Measurements from ENCODE around the gene HOXA3. TPM values are rescaled to one million over a fixed set of nuclear protein-coding genes. Genes with fewer than 3 reads are reported as not detected.
A peak's percentile ranks its signal among the peaks of the same experiment; 100 is the strongest.

Gene HOXA3
- total RNA-seq, 1 experiment from 2014 or later: 4.7 TPM

DNA sequence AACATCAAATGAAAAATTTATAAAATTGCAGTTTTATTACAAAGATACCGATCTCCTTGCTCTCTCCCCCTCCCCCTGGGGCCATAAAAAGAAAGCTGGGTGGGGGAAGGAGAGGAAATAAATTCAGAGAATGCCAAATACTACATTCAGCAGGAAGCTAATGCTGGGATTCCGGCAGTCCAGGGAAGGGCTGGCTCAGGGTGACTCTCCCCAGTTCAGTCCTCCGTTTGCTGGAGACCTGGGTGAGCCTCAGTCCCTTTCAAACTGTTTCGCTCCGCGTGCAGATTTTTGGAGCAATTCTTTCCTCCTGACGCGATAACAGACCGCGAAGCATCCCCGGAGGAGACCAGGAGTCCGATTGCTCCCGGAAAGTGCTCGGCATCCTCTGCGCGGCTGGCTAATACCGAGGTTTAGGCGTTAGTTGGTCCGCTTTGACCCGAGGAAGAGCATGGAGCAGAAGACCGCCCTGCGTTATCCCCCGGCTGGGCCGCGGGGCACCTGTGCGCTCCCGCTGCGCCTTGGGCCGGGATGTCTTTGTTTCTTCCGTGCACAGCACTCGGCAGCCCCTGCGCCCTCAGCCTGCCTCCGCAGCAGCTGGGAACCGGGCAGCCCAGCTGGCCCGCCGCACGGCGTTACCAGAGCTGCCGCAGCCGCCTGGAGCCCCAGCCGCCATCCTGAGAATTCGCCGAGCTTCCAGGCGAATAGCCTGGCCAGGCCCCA, 46.0 kb downstream of the HOXA3 start:
- DNase-seq (ENCODE audit: low read depth): peak; percentile 71

DNA sequence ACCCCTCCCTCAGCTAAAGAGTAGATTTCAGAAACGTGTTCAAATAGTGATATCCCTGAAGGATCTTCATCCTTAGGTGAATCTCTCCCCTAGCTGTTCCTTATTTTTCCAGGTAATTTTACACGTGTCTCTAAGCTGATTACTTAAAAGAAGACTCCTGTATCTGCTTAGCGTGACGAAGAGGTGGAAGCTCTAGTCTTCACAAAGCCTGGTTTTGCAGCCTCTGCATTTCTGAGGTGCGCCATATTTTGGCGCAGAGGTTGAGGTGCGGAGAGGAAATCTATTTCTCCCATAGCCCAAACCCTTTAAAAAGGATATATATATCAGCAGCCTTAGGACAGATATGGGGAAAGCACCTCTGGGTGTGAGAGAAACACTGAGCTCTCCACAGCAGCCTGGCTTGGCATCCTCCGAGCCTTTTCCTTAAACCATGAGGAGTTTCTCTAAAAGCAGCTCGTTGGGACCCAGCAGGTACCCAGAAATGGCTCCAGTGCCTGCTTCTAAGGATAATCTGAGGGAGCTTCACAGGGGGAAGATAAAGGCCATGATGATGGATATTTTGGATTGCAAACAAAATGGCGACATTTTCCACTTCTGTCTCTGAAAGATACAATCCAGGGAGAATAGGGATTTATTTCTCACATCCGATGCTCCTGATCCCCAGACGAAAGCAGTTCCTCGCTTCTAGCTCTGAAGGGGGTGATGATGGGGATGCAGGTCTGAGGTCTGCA, 46.9 kb downstream of the HOXA3 start:
- no peak for DNase-seq (ENCODE audit: low read depth)

DNA sequence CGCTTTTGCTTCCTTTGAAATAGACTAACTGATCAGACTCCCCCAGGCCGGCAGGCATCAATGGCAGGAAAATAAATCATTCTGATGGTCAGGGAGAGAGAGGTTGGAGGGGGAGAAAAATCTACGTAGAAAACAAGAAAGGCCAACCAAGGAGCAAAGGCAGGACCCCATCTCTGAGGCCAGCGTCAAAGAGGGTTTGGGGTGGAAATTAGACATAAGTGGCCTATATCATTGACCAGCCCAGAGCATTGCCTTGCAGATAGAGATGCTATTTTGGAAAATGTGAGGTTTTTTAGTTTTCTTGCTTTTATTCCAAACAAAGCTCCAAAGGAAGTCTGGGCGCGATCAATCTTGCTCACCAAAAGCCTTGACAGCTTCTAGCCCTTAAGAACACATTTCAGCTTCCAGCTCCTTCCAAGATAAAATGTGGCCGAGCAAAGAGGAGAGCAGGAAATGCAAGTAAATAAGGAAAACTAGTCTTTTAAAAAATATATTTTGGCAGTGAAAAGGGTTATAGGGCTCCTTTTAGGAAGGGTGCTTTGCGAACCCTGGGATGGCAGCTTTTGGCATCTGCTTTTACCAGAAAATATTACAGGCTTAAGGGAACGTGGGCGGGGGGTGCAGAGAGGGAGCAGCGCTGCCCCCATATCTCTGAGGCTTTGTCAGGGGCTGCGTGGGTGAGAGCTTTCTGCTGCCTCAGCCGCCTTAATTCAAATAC, 47.9 kb downstream of the HOXA3 start:
- DNase-seq (ENCODE audit: low read depth): no peak

GRCh38 chr7:27103489-27104226, 48.7 kb downstream of the HOXA3 start:
- DNase-seq (ENCODE audit: low read depth): no peak

DNA sequence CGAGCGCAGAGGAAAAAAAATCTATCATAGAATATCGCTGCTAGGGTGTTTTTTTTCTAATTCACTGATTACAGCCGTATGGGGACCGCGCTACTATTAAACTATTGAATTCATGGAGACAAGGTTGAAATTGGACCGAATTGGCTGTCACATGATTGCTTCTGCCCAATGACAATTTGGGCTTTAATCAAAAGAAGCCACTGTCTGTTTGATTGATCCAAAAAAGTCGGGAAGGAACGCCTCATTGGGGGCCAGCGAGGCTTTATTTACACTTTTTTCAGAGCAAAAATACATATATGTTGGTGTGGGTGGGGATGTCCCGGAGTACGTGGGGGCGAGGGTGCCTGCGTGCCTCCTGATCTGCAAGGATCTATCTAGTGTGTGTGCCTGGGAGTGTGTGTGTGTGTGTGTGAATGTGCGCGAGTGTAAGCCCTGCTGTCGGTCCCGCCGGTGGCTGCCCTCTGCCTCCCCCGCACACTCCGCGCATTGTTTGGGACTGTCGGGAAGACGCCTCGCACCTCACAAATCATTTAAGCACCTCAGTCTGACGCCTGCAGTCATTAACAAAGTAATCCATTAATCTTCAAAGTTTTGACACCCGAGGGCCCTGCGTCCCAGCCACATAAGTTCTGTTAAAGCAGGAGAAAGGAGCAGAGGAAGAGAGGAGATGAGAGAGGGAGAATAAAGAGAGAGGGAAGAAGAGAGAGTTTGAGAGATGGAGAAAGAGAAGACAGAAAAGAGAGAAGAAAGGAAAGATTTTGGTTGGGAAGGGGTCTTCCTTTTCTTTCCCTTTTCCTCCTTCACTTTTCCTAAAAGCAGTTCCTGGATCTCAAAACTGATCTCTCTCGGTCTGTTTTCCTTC, 49.6 kb downstream of the HOXA3 start, which contains the start of gene HOXA2:
TSS of gene HOXA2 (minus strand) at position 103 of the 862 bp plus-strand sequence. CDS start 183 bp downstream, outside the sequence.
- DNase-seq (ENCODE audit: low read depth): no peak

DNA sequence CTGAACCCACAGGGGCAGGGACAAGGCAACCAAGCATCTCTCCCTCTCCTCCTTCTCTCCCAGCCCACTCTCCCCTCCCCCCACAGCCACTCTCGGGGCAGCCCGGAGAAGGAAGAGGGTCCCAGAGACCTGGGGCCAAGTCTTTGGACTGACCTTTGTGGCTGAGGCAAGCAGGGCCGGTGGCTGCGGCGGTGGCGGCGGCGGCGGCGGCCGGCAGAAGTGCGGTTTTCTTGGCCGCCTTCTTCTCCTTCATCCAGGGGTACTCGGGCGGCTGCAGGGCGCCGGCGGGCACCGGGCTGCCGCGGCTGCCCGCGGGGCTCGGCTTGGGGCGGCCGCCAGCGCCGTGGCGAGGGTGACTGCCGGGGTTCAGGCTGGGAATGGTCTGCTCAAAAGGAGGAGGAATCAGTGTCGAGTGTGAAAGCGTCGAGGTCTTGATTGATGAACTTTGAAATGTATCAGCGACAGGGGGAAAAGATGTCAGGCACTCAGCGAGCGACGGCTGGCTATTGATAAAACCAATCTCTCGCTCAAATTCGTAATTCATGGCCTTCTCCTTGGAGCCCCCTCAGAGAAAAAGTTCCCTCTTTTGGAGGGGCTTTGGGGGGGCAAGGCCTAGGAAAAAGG, 50.3 kb downstream of the HOXA3 start:
- no peak for DNase-seq (ENCODE audit: low read depth)

GRCh38 chr7:27101171-27101956, 51.0 kb downstream of the HOXA3 start:
- DNase-seq (ENCODE audit: low read depth): no peak

GRCh38 chr7:27100694-27101170, 51.7 kb downstream of the HOXA3 start:
- DNase-seq (ENCODE audit: low read depth): no peak

GRCh38 chr7:27099453-27100370, 52.7 kb downstream of the HOXA3 start:
- DNase-seq (ENCODE audit: low read depth): no peak

DNA sequence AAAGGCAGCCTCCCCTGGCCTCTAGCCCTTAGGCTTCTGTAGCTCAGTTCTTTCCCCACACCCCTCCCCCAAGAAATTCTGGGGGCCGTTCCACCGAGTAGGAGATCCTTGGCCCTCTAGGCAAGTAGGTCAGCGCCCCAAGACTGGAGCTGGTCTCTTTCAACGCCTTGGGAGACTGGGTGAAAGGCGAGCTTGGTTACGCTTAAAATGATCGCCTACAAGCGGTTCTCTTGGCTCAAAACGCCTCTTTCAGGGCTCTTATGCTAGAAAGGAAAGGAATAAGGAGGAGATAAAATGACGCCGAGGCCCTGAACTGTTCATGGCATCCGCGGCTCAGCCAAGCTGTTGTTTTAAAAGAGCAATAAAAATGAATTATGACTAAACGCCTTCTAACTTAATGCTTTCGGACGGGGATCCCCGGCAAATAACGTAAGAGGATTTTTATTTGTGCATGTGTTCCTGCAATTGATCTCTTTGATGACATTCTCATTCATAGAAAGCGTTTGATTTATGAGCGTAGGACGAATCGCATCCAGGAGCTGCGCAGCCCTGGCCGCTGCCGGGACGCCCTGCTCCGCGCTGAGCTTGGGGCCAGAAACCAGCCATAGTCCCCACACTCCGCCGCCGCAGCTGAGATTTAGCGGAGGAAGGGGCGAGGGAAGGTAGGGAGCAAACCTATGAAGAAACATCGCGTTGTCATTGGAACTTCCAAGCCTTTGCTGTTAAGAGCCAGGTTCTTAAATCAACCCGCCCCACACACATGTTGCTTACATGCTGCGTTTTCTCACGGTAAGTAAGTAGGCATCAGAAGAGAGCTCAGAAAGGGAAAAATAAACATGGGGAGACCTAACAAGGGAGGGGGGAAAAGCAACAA, 53.6 kb downstream of the HOXA3 start:
- no peak for DNase-seq (ENCODE audit: low read depth)

DNA sequence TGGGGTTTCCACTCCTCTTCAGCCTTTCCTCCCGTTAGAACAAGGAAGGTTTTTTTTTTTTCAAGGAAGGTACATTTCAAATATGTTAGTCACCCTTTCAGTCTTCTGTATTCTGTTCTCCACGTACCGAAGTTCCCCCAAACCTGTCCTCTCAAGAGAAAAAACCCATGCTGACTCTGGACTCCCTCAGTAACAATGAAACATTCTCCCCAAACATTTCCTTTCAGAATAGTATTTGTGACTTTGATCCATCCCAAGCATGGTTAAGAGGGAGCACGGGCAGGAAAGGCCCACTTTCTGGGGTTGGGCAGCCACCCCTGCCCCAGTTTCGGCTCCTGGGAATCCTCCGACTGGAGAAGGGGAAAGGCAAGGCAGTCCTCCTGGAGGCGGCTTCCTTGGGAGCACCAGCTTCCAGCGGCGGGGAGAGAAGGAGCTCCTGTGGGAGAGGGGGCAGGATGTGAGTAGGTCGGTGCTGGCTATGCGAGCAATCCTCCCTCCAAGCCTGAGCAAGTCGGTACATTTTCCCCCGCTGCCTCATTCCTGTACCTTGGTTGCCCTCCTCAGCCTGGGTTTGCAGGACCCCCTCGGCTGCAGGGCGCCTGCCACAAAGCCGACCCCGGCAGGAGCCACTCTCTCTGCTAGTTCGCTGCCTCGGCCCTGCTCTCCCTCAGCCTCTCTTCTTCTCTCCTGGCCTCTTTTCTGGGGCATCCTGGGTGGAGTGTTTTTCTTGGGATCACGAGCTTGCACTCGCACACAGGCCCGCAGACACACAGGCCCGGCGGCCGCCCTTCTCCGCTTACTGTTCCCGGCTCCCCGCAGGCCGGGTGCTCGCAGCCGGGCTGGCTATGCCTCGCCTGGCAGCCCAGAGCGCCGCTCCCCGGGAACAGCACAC, 54.5 kb downstream of the HOXA3 start:
- DNase-seq (ENCODE audit: low read depth): peak; percentile 60

- peak; percentile 60 for DNase-seq (ENCODE audit: low read depth)
Measured at GRCh38 chr7:27096768-27097514, 55.4 kb downstream of the HOXA3 start.

DNA sequence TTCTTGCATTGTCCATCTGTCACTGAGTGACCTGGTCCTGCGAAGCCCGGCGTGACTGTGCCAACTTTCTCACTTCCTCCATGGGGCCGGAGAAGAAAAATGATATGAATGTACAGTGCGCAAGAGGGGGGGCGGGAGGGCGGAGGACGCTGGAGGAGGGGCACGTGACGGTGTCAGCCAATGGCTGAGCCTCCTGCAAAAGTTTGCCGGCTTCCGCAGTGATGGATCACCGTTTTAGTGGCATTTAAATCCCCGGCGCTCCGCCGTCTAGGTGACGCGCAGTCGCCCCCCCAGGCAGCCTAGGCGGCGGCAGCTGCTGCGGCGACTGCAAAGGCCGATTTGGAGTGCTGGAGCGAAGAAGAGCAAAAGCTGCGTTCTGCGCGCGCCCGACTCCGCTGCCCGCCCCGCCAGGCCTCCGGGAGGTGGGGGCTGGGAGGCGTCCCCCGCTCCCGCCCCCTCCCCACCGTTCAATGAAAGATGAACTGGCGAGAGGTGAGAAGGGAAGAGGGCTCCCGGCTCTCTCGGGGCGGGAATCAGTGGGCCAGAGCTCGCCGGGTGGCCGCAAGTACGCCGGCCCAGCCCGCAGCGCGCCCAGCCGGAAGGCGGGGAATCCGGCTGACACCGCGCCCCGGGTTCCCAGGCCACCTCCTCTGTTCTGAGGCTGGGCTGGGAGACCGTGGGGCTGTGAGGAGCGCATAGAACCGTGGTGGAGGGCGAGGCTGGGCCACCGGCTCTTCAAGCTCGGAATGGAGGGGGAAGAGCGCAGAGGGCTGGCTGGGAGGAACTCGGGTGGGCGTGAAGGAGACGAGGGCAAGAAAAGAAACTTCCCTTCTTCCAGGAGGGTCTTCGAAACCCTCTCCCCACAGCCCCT, 56.3 kb downstream of the HOXA3 start, which contains the start of gene HOXA1:
TSS of gene HOXA1 (minus strand) at position 104 of the 871 bp plus-strand sequence. CDS start at position 16, 88 bp downstream.
- peak; percentile 96 for DNase-seq (ENCODE audit: low read depth)

All from LHCN-M2 (cell line).